Epithelial cell of proximal tubule (primary cell): ENCODE measurements around the gene EXOSC5. TPM values are rescaled to one million over a fixed set of nuclear protein-coding genes. Genes with fewer than 3 reads are reported as not detected.

ENCODE experiments used
- DNase-seq: peaks from one replicate; pipeline ENCODE4 v3.0.0-alpha.2; 2011; ENCODE audit warnings: low read depth
- H3K4me3 ChIP-seq: 2 replicates; pipeline ENCODE4 v1.5.1; 2011; ENCODE audit warnings: low read depth, mild to moderate bottlenecking, low read length
- total RNA-seq: library from RNA; depleted of rRNA; stranded (reverse); fragments of >200 nt; gene quantifications from 2 replicates; pipeline ENCODE4 v1.2.3, GENCODE V29; 2015
- TF ChIP-seq, protein P1 (sequence below): conservative IDR thresholded peaks from 2 replicates; pipeline ENCODE4 v1.5.1; 2012; ENCODE audit warnings: low read depth, mild to moderate bottlenecking, low read length

EXOSC5 gene
- total RNA-seq, 1 donor from 2014 or later: 23.7 TPM

DNA sequence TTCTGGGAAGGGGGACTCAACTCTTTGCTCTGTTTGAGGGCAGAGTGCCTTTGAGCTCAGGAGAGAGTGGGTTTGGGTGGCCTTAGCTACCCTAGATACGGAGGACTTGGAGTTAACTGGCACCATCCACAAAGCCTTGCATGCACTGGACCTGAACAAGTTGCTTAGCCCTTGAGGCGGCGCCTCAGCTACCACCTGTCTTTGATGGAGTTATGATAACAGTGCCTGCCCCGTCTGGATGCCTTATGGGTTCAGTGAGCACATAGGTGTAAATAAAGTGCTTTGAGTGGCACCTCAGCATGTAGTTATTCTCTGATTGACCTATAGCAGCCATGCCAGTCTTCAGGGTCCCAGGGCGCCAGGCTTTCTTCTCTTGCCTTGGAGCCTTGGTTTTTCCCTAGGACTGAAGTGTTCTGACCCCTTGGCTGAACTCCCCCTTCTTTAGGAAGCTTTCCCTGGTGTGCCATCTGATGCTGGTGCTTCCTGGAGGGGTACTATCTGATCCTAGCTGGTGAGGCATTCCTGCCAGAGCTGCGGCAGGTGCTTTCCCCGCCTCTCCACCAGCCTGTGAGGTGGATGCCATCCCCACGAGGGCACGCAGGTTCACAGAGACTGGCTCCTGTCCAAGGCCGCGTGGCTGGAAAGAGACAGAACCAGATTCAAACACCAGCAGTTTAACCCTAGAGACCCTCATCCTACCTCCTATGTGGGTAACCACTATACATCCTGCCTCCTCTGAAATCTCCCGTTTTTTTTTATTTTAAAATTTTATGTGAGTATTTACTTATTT is 6.2 kb upstream of the EXOSC5 start:
- TF ChIP-seq, protein P1, sequence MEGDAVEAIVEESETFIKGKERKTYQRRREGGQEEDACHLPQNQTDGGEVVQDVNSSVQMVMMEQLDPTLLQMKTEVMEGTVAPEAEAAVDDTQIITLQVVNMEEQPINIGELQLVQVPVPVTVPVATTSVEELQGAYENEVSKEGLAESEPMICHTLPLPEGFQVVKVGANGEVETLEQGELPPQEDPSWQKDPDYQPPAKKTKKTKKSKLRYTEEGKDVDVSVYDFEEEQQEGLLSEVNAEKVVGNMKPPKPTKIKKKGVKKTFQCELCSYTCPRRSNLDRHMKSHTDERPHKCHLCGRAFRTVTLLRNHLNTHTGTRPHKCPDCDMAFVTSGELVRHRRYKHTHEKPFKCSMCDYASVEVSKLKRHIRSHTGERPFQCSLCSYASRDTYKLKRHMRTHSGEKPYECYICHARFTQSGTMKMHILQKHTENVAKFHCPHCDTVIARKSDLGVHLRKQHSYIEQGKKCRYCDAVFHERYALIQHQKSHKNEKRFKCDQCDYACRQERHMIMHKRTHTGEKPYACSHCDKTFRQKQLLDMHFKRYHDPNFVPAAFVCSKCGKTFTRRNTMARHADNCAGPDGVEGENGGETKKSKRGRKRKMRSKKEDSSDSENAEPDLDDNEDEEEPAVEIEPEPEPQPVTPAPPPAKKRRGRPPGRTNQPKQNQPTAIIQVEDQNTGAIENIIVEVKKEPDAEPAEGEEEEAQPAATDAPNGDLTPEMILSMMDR: no peak
- no peak for DNase-seq

DNA sequence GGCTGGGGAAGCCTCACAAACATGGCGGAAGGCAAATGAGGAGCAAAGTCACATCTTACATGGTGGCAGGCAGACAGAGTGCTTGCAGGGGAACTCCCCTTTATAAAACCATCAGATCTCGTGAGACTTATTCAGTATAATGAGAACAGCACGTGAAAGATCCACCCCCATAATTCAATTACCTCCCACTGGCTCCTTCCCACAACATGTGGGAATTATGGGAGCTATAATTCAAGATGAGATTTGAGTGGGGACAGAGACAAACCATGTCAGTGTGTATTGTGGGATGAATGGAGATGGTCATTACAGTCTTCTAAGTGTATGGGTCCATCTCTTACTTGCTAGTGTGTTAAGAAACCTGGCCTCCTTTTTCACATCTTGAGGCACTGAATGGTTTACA is 4.9 kb upstream of the EXOSC5 start:
- TF ChIP-seq, protein P1: no peak
- DNase-seq: no peak

More for the DNA sequence above, 6.2 kb upstream of the EXOSC5 start:
- H3K4me3 ChIP-seq: no peak overlapping the region

DNA sequence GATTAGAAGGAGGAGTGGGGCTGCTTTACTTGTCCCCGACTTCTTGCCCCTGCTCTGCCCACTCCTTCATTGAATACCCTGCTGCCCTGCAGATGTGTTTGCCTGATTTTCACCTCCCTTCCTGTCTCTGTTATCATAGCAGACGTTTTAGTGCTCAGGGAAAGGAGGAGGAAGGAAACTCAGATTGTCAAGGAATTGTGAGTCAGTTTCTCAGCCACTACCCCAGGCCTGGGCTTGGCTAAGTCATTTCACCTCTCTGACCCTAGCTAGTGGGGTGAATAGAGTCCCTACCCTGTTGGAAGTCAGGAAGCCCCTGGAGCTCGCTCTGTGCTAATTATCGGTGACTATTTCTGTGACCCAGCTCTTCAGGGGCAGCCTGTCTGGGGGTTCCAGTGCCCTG is 4.3 kb upstream of the EXOSC5 start:
- TF ChIP-seq, protein P1: no peak
- H3K4me3 ChIP-seq: no peak overlapping the region
- no peak for DNase-seq

More for the DNA sequence above, 4.9 kb upstream of the EXOSC5 start:
- H3K4me3 ChIP-seq: no peak overlapping the region

DNA sequence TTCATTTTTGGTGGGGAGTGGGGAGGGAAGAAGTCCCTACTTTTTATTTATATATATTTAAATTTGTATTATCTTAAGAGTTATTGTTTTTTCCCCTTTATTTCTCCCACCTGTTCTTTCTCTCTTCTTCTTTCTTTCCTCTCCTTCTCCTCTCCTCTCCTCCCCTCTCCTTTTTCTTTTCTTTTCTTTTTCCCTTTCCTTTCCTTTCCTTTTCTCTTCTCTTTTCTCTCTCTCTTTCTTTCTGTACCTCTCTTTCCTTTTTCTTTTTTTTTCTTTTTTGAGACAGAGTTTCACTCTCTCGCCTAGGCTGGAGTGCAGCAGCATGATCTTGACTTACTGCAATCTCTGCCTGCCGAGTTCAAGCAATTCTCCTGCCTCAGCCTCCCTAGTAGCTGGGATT is 2.4 kb upstream of the EXOSC5 start:
- TF ChIP-seq, protein P1: no peak
- H3K4me3 ChIP-seq: no peak overlapping the region
- DNase-seq: no peak

DNA sequence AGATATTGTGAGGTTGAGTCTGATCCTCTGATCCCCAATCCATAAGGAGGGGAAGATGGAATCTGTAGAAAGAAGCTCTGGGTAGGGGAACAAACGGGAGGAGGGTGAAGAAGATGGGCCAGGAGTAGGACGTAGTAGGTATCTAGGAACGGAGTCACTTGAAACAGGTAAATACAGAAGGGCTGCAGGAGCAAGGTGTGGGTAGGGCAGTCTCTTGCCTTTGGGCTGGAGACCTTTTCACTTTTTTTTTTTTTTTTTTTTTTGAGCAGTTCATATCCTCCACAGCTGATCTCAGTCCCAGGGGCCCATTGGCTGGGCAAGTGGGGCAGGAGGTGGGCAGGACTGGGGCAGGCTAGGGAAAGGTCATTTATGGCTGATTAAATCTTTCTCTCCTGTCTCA is 1.9 kb upstream of the EXOSC5 start:
- DNase-seq: no peak
- peak overlapping the region; percentile 99 for H3K4me3 ChIP-seq
- TF ChIP-seq, protein P1: no peak

DNA sequence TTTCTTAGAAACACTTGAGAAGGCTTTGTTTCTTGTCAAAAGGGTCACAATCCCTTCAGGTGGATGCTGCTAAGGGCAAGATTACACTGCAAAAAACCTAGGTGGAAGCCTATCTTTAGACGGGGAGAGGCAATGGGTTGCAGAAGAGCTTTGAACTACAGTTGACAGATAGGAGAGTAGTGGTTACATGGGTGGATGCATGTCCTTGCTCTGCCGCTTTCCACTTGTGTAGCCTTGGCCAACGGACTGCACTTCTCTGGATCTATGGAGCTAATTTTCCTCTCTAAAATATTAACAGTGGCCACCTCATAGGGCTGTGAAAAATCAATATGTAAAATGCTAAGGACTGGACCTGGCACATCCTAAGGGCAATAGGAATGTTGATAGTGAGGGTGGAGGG is 1.4 kb upstream of the EXOSC5 start:
- peak overlapping the region; percentile 99 for H3K4me3 ChIP-seq
- DNase-seq: no peak
- TF ChIP-seq, protein P1: no peak

DNA sequence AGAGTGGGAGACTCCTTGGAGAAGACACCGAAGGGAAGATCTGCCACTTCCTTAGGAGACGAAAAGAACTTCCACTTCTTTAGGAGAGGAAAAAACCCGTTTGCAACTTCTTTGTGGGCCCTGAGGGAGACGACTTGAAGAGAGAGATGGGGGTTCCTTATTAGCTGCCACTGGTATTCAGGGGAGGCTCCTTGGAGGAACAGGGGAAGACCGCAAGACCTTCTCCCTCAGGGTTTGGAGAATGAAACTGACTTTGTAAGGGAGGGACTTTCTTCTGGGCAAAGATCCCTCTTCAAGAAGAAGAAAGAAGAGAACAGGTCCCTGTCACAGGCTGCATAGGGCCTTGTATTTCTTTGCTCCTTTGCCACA is 875 bp upstream of the EXOSC5 start:
- H3K4me3 ChIP-seq: peak overlapping the region; percentile 99
- TF ChIP-seq, protein P1: no peak

More for the DNA sequence above, 875 bp upstream of the EXOSC5 start:
- DNase-seq: no peak
